GM10847 (cell line): Measurements from ENCODE around the gene EEF2K.

Source experiments
- POLR2A ChIP-seq: IDR thresholded peaks from 2 replicates; pipeline ENCODE4 v1.6.1; 2011; ENCODE audit not compliant: insufficient read length; ENCODE audit errors: extremely low read depth

Gene EEF2K

DNA sequence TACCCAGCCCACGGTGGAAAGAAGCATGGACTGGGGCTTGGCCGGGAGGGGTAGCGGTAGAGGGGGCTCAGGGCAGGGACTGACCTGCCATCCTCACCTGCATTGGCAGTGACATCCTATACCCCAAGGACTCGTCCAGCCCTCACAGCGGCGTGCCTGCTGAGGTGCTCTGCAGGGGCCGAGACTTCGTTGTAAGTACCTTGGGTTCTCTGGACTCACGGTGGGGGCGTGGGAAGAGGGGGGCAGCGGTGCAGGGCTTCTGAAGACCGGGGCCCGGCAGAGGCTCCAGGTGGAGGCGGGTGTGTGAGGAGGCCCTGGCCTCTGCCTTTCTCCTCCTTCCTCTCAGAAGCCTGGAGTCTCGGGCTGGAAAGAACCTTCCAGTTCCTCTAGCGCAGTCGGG is 116.7 kb downstream of the EEF2K start:
- TF ChIP-seq POLR2A = no peak

DNA sequence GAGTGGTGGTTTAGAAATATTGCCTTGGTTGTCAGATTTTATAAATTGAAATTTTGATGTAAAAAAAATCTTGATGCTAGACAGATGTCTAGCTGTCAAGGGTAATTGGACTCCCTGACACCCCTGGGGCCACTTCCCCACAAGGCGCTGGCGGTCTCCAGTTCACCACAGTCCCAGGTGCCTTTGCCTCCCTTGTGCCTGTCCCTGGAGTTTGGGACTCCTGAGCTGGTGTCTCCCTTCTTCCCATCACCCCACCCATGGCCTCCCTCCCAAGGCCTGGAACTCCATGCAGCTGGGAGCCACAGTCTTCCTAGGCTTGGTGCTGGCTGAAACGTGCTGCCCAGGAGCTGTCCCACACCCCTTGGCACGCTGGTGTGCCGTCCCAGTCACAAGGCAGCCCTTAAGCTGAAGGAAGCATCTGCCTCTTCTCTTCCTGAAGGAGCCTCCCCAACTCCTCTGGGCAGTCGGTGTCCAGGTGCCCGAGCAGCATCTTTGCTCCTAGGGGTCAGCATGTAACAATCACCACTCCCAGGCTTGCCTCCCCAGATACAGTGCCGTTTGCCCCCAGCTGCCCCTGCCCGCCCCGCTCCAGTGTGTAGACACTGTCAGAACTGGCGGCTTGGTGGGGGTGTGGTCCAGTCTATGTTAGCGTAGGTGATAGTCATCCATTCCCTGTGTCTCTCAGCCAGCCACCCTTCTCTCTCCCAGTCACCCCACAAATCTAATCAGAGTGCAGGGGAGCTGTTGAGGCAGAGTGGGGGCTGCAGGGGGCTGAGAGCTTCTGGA is 117.3 kb downstream of the EEF2K start:
- TF ChIP-seq POLR2A = no peak

DNA sequence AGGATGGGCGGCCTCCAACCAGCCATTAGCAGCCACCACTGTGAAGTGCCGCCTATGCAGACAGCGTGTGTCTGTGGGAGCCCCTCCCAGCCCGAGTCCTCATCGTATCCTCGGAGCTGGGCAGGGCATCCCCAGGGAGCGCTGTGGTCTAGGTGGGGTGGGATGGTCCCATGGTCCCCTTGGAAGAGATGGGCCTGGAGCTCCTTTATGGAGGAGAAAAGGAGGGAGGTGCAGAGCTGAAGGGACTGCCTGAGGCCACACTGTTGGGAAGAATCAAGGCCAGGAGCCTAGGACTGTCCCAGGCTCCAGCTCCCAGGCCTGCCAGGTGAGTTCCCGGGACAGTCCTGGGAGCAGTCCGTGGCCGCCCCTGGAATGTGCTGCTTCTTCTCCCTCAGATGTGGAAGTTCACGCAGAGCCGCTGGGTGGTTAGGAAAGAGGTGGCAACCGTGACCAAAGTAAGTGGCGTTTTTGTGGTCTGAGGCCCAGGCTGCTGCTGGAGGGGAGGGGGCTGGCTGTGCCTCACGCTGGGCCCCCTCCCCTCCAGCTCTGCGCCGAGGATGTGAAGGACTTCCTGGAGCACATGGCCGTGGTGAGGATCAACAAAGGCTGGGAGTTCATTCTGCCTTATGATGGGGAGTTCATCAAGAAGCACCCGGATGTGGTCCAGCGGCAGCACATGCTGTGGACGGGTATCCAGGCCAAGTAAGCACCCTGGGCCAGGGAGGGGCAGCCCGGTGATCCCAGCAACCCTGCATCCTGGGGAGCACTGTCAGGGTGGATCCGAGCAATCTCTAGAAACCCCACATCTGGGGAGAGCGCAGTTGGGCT is 118.1 kb downstream of the EEF2K start:
- TF ChIP-seq POLR2A = no peak

DNA sequence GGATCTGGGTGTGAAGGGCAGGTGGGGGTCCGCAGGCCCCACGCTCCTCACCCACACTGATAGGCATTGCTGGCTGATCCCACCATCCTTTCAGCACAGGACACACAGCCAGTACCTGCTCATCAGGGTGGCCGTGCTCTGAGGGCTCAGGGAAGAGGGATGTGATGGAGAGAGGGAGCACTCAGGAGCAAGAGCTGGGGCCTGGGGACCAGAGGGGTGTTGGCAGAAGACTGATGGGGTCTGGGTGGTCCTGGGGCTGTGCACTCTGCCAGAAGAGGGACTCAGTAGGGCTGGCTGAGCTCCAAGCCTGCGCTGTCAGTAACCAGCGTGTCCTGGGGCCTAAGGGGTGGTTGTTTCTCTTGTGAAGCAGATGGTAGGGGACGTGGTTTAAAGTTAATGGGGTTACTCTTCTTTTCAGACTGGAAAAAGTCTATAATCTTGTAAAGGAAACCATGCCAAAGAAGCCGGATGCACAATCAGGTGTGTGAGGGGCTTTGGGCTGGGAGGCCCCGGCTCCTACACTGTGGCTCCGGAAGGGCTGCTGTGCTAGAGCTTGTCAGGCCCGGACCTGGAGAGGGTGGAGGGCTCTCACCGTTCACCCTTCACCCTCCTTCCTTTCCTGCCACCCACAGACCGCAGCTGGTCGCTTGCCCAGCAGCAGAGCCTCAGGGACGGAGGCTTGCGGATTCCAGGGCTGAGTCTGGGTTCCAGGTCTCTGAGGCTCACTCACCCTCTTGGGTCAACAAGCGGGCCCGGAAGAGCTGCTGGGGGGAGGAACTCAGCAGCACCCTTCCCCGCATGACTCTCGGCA is 118.9 kb downstream of the EEF2K start:
- no peak for TF ChIP-seq POLR2A

DNA sequence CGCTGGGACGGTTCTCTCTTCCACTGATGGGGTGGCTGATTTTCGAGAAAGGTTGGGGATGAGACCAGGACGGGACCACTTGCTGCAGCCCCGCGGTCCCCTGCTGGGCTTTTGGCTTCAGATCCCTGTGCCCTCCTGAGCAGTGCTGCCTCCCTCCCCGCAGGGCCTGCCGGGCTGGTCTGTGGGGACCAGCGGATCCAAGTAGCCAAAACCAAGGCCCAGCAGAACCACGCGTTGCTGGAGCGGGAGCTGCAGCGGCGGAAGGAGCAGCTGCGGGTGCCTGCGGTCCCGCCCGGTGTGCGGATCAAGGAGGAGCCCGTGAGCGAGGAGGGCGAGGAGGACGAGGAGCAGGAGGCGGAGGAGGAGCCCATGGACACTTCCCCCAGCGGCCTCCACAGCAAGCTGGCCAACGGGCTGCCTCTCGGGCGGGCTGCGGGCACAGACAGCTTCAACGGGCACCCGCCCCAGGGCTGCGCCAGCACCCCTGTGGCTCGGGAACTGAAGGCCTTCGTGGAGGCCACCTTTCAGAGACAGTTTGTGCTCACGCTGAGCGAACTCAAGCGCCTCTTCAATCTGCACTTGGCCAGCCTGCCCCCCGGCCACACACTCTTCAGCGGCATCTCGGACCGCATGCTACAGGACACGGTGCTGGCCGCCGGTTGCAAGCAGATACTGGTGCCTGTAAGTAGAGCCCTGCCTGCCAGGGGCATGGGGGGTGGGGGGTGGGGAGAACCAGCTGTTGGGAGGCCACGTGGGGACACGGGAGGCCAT is 119.7 kb downstream of the EEF2K start:
- TF ChIP-seq POLR2A = no peak

DNA sequence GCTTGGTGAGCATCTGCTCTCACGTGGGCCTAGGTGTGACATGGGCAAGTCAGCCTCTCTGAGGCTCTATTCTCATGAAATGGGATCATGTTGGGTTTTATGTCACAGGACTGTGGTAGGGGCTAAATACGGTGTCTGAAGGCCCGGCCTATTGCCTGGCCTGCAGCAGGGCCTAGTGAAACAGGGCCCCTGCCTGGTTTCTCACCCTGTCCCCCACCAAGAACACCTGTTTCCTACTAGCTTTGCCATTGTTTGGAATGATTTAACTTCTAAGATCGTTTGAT is 120.2 kb downstream of the EEF2K start:
- TF ChIP-seq POLR2A = no peak

DNA sequence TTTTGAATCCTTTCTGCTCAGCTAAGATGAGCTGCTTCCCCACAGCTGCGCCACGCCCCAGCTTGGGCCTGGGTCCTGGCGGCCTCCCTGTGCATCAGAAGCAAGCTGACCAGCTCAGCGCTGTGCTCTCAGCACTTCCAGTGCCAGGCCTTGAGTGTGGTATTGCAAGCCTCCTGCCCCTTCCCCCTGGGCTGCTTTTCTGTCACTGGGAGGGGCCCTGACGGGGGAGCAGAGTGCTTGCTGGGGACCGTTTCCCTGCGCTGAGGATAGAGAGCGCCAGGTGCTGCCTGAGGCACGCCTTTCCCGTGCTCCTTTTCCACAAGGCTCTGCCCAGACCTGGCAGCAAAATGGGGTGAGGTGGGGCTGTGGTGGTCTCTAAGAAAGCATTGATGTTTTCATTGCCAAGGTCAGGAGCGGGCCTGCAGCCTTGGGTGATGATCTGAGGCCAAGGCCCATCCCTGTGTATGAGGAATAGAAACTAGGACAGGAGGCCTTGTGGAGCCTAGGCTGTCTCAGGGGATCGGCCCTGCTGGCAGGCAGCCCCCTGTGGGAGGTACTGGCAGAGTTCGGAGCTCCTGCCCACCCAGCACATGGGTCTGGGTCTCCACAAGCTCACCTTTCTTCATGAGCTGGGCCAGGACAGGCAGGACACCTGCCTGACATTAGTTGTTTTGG is 120.8 kb downstream of the EEF2K start:
- no peak for TF ChIP-seq POLR2A

DNA sequence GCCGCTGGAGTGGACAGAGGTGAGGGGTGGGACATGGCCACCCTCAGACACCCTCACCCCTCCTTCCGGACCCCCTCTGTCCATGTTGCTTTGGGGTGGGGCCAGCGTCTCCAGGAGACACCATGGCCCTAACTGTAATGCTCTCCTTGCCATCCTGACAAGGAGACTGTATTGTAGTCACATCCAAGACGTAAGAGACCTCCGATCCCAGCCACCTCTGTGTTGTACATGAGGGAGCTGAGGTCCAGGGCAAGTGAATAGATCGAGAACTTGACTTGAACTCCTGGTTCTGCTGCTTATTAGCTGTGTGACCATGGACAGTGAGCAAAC is 121.3 kb downstream of the EEF2K start:
- TF ChIP-seq POLR2A = no peak

DNA sequence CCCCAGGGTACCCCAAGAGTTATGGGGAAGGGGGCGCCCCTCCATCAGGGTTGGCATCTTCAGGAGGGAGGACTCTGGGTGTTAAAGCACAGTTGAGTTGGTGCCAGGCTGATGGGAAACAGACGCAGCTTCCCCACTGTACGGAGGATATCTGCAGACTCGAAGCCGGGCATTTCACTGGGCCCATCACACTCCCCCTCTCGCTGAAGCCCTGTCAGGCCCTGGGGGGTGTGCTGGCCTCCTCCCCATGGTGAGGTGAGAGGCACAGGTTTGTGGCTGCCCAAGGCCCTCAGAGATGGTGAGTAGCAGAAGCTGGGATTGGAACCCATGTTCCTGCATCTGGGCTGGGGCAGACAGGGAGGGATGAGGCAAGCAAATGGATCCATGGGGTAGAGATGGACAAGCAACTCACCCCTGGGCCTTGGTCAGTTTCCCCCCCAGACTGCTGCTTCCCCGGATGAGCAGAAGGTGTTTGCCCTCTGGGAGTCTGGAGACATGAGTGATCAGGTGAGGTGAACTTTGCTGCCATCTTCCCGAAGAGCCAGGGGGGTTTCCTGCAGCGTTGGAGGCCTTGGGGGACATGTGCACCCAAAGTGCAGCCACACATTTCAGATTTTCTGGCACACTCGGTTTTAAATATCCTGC is 122.1 kb downstream of the EEF2K start:
- no peak for TF ChIP-seq POLR2A

DNA sequence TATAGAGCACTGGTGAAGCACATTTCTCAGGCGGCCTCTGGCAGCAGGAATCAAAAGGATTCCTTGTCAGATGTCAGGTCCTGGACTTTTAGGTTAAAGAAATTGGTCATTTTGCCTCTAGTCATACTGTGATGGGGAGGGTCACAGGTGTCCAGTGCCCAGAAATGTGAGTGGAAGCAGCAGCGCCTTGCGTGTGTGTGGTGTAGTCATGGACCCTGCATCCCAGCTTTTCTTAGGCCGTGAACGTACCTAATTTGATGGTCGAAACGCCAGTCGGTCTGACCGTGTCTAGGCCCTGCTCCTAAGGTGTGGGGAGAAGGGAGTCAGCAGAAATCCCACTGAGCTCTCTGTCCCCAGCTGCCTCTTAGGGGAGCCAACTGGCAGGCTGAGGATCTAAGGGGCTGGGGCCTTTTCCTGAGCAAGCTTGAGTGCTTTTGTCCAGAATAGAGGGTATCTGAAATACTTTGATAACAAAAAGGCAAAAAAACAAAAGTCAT is 123.2 kb downstream of the EEF2K start:
- TF ChIP-seq POLR2A = no peak

DNA sequence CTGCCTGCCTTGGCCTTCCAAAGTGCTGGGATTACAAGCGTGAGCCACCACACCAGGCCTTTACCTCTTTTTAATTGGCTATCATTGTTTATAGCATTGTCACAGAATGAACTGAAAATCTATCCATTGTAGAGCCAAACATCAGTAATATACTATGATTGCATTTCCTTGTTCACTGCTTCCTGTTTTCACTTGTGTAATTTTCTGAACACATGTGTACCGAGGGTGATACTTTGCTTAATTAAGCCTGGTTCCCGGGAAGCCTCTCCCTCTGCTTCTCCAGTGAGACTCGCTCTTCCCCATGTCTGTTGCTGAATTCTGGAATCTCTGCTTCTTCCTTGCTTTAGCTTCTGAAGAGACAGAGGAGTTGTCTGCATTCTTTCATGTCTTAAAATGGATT is 124.2 kb downstream of the EEF2K start:
- no peak for TF ChIP-seq POLR2A

DNA sequence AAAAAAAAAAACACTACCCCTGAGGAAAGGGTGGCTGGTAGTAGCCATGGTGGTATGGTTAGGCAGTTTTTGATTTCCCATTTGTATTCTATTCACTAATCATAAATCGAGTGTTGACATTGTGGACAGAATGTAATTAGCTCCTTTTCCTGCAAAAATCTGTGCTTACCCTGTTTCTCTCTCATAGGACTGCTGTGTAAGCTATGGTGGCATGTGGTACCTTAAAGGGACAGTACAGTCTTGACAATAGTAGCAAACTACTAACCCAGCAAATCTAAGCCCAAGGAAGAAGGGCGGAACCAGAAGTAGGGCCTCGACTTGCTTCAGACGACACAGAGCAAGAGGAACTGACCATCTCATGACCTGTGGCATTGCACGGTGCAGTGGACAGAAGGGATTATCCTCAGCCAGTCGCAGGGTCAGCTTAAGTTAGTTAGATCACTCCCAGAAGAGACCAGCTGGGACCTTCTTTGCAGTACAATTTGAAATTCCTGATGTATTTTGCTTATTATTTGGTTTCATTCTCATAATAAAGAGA is 127.4 kb downstream of the EEF2K start:
- no peak for TF ChIP-seq POLR2A

DNA sequence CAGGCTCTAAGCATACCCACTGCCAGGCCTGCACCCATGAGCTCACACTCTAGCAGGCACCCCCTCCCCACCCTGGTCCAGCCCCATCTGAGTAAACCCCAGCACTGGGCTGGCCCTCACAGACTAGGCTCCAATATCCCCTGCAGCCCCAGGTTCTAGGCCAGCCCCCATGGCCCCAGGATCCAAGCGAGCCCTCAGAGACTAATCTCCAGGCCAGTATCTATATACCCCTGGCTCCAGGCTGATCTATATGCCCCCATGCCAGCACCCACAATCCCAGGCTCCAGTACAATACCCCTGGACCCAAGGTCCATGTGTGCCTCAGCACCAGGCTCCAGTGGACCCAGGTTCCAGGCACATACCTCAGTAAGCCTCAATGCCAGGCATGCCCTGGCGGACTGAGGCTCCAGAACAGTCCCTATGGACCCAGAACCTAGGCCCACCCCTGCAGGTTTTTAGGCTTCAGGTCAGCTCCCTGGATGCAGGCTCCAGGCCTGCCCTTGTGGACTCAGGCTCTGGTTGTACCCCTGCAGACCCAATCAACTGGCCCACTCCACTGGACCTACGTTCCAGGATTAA is 129.7 kb downstream of the EEF2K start:
- TF ChIP-seq POLR2A = no peak
